Measurements from ENCODE around the gene RNF112.

DNA sequence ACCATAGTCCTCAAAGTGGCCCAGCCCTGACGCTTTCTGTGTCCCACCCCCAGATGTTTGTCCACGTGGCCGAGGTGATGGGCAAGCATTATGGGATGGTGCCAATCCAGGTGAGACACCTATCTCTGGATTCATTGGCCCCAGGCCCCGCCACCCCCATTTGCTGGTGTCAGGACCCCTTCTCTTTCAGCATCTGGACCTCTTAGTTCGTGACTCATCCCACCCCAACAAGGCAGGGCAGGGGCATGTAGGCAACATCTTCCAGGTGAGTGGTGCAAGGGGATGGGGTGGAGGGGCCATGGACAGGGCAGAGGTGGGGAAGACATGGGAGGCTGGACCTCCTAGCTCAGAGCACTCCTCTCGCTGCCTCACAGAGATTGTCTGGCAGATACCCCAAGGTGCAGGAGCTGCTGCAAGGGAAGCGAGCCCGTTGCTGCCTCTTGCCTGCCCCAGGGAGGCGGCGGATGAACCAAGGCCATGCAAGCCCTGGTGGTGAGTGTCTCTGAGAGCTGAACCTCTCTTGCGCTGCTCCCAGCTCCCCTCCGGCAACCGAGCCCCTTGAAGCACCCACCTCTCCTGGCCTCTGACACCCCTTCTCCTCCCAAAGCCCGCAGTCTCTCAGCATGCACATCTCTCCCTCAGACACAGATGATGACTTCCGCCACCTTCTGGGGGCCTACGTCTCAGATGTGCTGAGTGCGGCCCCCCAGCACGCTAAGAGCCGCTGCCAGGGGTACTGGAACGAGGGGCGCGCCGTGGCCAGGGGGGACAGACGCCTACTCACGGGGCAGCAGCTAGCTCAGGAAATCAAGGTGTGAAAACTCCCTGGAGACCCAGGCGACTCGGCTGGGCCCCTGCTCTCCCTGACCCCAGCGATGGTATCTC is 3.6 kb downstream of the RNF112 start:
- TF ChIP-seq, protein P1, sequence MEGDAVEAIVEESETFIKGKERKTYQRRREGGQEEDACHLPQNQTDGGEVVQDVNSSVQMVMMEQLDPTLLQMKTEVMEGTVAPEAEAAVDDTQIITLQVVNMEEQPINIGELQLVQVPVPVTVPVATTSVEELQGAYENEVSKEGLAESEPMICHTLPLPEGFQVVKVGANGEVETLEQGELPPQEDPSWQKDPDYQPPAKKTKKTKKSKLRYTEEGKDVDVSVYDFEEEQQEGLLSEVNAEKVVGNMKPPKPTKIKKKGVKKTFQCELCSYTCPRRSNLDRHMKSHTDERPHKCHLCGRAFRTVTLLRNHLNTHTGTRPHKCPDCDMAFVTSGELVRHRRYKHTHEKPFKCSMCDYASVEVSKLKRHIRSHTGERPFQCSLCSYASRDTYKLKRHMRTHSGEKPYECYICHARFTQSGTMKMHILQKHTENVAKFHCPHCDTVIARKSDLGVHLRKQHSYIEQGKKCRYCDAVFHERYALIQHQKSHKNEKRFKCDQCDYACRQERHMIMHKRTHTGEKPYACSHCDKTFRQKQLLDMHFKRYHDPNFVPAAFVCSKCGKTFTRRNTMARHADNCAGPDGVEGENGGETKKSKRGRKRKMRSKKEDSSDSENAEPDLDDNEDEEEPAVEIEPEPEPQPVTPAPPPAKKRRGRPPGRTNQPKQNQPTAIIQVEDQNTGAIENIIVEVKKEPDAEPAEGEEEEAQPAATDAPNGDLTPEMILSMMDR (IDR thresholded peaks at IDR 0.05) = no peak
- TF ChIP-seq POLR2AphosphoS5 (IDR thresholded peaks at IDR 0.05) = no peak
- TF ChIP-seq POLR2A (IDR thresholded peaks at IDR 0.05) = no peak
- TF ChIP-seq EP300 (IDR thresholded peaks at IDR 0.05) = no peak

Data from upper lobe of left lung (tissue), 4 donors.